NT2/D1 (cell line): ENCODE results near the gene RAB37.

Experiments
- DNase-seq: peaks from one replicate; pipeline ENCODE4 v3.0.0-alpha.2; 2011; ENCODE audit warnings: low read depth, low spot score
- H3K27me3 ChIP-seq: 2 replicates; pipeline ENCODE4 v1.6.0; 2011; ENCODE audit warnings: mild to moderate bottlenecking; ENCODE audit not compliant: insufficient read length, insufficient read depth
- H3K36me3 ChIP-seq: 2 replicates; pipeline ENCODE4 v1.6.1; 2011; ENCODE audit warnings: mild to moderate bottlenecking, low read length, mixed read lengths; ENCODE audit not compliant: insufficient read depth, insufficient read length
- H3K4me1 ChIP-seq: 2 replicates; pipeline ENCODE4 v1.5.1; 2011; ENCODE audit not compliant: insufficient read depth, insufficient read length
- H3K4me3 ChIP-seq: 2 replicates; pipeline ENCODE4 v1.5.1; 2011; ENCODE audit warnings: low read depth; ENCODE audit not compliant: insufficient read length
- H3K9ac ChIP-seq: 2 replicates; pipeline ENCODE4 v1.6.0; 2011; ENCODE audit warnings: low read depth; ENCODE audit not compliant: insufficient read length
- H3K9me3 ChIP-seq: 2 replicates; pipeline ENCODE4 v1.5.1; 2011; ENCODE audit warnings: mild to moderate bottlenecking, low read length; ENCODE audit not compliant: insufficient read depth
- SUZ12 ChIP-seq: IDR thresholded peaks from 2 replicates; pipeline ENCODE4 v1.6.1; 2011; ENCODE audit not compliant: insufficient read length, insufficient read depth; ENCODE audit errors: extremely low read depth
- YY1 ChIP-seq: IDR thresholded peaks from 2 replicates; pipeline ENCODE4 v1.6.1; 2011; ENCODE audit not compliant: insufficient read length, insufficient read depth
- ZNF274 ChIP-seq: IDR thresholded peaks from 2 replicates; pipeline ENCODE4 v1.6.1; 2011; ENCODE audit warnings: mild to moderate bottlenecking, low read depth, low read length

Gene RAB37

GRCh38 chr17:74698069-74698468 is 39.0 kb upstream of the RAB37 start:
- H3K4me1 ChIP-seq = no peaks in the 10 kb centered on the region

DNA sequence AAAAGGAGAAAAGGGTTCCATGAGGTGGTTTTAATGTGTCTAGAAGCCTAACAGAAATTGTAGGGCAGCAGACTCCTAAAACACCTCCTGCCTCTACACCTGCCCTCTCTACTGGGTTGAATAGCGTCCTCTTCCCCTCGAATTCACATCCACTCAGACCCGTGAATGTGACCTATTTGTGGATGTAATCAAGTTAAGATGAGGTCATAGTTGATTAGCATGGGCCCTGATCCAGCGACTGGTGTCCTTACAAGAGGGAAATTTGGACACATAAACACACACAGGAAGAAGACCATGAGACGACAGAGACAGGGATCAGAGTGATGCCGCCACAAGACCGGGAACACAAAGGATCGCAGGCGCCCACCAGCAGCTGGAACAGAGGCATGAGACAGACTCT is 37.8 kb upstream of the RAB37 start:
- no peak for TF ChIP-seq SUZ12
- TF ChIP-seq YY1 = no peak
- no peak for TF ChIP-seq ZNF274
- no peak overlapping the region for H3K4me3 ChIP-seq
- no peak overlapping the region for H3K9ac ChIP-seq
- peaks cover 9% of the 10 kb centered on the region; the same call in 1 of the 2 replicates for H3K9me3 ChIP-seq
- no peaks in the 10 kb centered on the region for H3K4me1 ChIP-seq
- H3K36me3 ChIP-seq = no peaks in the 10 kb centered on the region
- no peak for DNase-seq
- H3K27me3 ChIP-seq = peaks cover 21% of the 10 kb centered on the region

More at GRCh38 chr17:74698069-74698468, 39.0 kb upstream of the RAB37 start:
- H3K27me3 ChIP-seq = peaks cover 25% of the 10 kb centered on the region
- no peaks in the 10 kb centered on the region for H3K36me3 ChIP-seq
- H3K4me3 ChIP-seq = no peak overlapping the region
- no peak overlapping the region for H3K9ac ChIP-seq
- H3K9me3 ChIP-seq = peaks cover 11% of the 10 kb centered on the region; the same call in 1 of the 2 replicates
- no peak for DNase-seq
- TF ChIP-seq YY1 (no peak), SUZ12 (no peak), ZNF274 (no peak)

DNA sequence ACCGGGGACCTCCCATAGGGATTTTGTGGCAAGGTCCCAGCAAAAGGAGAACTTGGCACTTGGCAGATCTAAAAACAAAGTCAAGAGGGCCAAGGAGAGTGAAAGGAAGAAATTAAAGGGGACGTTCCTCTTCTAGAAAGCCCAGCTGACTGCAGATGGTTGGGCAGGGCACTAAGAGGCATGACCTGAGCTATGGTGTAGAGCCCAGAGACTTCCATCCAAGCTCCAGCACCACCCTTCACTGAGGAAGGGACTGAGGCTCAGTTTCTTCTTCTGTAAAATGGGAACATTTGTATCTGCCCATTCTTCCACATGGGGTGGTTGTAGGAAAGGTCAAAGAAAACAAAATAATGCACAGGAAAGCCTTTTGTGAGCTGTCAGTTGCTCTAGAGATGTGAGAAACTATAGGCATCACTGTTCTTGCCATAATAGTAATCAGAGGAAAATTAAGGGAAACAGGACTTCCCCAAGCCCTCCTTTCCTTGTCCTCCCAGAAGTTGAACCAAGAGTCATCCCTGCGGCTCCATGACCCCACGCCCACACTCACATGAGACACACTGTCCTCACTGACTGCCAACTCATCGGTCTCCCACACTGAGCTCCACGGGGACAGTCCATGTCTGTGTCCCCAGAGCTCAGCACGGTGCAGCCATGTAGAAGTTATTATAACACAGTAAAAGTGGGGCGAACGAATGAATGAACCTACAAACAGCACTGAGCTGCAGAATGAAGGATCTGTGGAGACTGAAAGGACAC is 34.8 kb upstream of the RAB37 start:
- Histone ChIP-seq H3K36me3 (no peaks in the 10 kb centered on the region), H3K9me3 (no peaks in the 10 kb centered on the region; the same call in 1 of the 2 replicates), H3K4me1 (no peaks in the 10 kb centered on the region), H3K9ac (no peak overlapping the region), H3K27me3 (peaks cover 8% of the 10 kb centered on the region), H3K4me3 (no peak overlapping the region)
- TF ChIP-seq SUZ12 (no peak), ZNF274 (no peak), YY1 (no peak)
- no peak for DNase-seq

- DNase-seq = no peak
- H3K4me1 ChIP-seq = no peaks in the 10 kb centered on the region
- no peaks in the 10 kb centered on the region for H3K36me3 ChIP-seq
- H3K9me3 ChIP-seq = no peaks in the 10 kb centered on the region; the same call in 1 of the 2 replicates
- H3K27me3 ChIP-seq = peaks cover 4% of the 10 kb centered on the region
- TF ChIP-seq SUZ12 (no peak), YY1 (no peak), ZNF274 (no peak)
- H3K4me3 ChIP-seq = no peak overlapping the region
- no peak overlapping the region for H3K9ac ChIP-seq
Observed at GRCh38 chr17:74703311-74703710, 33.7 kb upstream of the RAB37 start.

- H3K27me3 ChIP-seq = peaks cover 4% of the 10 kb centered on the region
- no peaks in the 10 kb centered on the region for H3K4me1 ChIP-seq
- no peaks in the 10 kb centered on the region; the same call in 1 of the 2 replicates for H3K9me3 ChIP-seq
- no peak for TF ChIP-seq YY1
- no peak for TF ChIP-seq ZNF274
- no peak for TF ChIP-seq SUZ12
- no peak for DNase-seq
- no peak overlapping the region for H3K9ac ChIP-seq
- no peak overlapping the region for H3K4me3 ChIP-seq
- no peaks in the 10 kb centered on the region for H3K36me3 ChIP-seq
Observed at GRCh38 chr17:74704544-74704943, 32.5 kb upstream of the RAB37 start.

GRCh38 chr17:74711058-74711824 is 25.8 kb upstream of the RAB37 start:
- H3K36me3 ChIP-seq = no peaks in the 10 kb centered on the region
- no peak overlapping the region for H3K4me3 ChIP-seq
- H3K27me3 ChIP-seq = peaks cover 10% of the 10 kb centered on the region
- no peak for TF ChIP-seq YY1
- TF ChIP-seq ZNF274 = no peak
- TF ChIP-seq SUZ12 = no peak
- H3K9ac ChIP-seq = no peak overlapping the region
- H3K9me3 ChIP-seq = no peaks in the 10 kb centered on the region
- no peak for DNase-seq
- no peaks in the 10 kb centered on the region for H3K4me1 ChIP-seq

DNA sequence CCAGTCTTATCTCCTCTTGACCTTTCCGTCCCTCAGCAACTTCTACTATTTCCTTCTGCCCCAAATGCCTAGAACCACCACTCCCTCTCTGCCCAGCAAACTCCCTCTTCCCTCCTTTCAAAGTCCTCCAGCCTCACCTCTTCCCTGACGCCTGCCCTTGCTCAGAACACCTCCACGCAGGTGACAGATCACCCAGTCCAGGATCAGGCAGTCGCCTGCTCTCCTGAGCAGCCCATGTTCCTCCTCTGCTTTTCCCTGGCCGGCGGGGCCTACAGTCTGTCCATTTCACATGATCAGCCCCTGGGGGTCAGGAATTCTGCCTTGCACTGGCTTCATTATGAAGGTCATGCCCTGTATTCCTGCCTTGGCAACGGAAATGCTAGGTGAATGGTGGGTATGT is 24.8 kb upstream of the RAB37 start:
- no peaks in the 10 kb centered on the region for H3K9me3 ChIP-seq
- no peak overlapping the region for H3K4me3 ChIP-seq
- no peaks in the 10 kb centered on the region for H3K36me3 ChIP-seq
- no peak for TF ChIP-seq ZNF274
- no peak overlapping the region for H3K9ac ChIP-seq
- H3K27me3 ChIP-seq = peaks cover 10% of the 10 kb centered on the region
- no peaks in the 10 kb centered on the region for H3K4me1 ChIP-seq
- no peak for DNase-seq
